K562 (cell line): ENCODE measurements around the gene SYCP3. TPM values are rescaled to one million over a fixed set of nuclear protein-coding genes. Genes with fewer than 3 reads are reported as not detected.

Experiments
- ATAC-seq: fragments of 200-7000 bp; cut with Tn5 transposase; 3 replicates; pipeline ENCODE4 v1.9.1; 2020; ENCODE audit warnings: moderate library complexity
- BruUV-seq: library from RNA; stranded (reverse); fragments of 400-500 nt; replicated peaks from 2 replicates; lab custom pipeline; 2021; lab: Mats Ljungman, UMichigan
- CTCF ChIA-PET: fragments of 300-600 bp; formaldehyde crosslinking; extraction: SDS; loops from one replicate; lab custom pipeline; 2021; ENCODE audit warnings: low intra/inter-chr PET ratio; lab: Yijun Ruan, JAX
- POLR2A ChIA-PET: fragments of 300-600, 350-650 bp; sonication (Branson Sonifier 250); formaldehyde crosslinking; extraction: SDS; loops from one replicate; lab custom pipeline; 2021; ENCODE audit warnings: antibody characterized with exemption, inconsistent platforms; lab: Yijun Ruan, JAX
- DNase-seq, 4 experiments: peaks; one replicate each; pipeline versions ENCODE4 v3.0.0 to v3.0.0-alpha.2; 2011 to 2018; ENCODE audit warnings: low spot score in 3 of 4, mixed read lengths in 3 of 4; ENCODE audit errors: extremely low read depth in 1 of 4
- FAIRE-seq: peaks from 2 replicates; lab custom pipeline; 2011; peaks lifted over from hg19 to GRCh38; lab: Jason Lieb, UNC
- H2AFZ ChIP-seq: 2 replicates; pipeline ENCODE4 v1.6.0; 2011; ENCODE audit warnings: low read depth, low read length, control low read depth, inconsistent platforms
- H3K27ac ChIP-seq: fragments of 200-600 bp; 3 replicates; pipeline ENCODE4 v1.8.0; 2011; ENCODE audit warnings: low read depth, mild to moderate bottlenecking, control low read depth, inconsistent platforms, low read length, moderate library complexity, mixed read lengths; ENCODE audit errors: extremely low read depth
- H3K27me3 ChIP-seq, 2 experiments: fragments of 300-600 bp in 1 of 2; 2 replicates in 1 of 2; 3 replicates in 1 of 2; pipeline versions ENCODE4 v1.6.0 to v1.8.0; 2011; ENCODE audit warnings: inconsistent platforms in 2 of 2, low read length in 2 of 2, mild to moderate bottlenecking in 1 of 2, mixed read lengths in 1 of 2, moderate library complexity in 1 of 2; ENCODE audit not compliant: control insufficient read depth in 2 of 2, insufficient read depth in 2 of 2
- H3K36me3 ChIP-seq: fragments of 300-600 bp; 3 replicates; pipeline ENCODE4 v1.8.0; 2011; ENCODE audit warnings: mild to moderate bottlenecking, low read length, inconsistent platforms; ENCODE audit not compliant: control insufficient read depth, insufficient read depth
- H3K4me1 ChIP-seq, 2 experiments: fragments of 200-600 bp in 1 of 2; replicated peaks in 1 of 2; 2 replicates in 1 of 2; 3 replicates in 1 of 2; pipeline versions ENCODE4 v1.5.1 to v1.8.0; 2011; ENCODE audit warnings: inconsistent platforms in 2 of 2, low read length in 2 of 2, mild to moderate bottlenecking in 1 of 2, mixed read lengths in 1 of 2, moderate library complexity in 1 of 2; ENCODE audit not compliant: control insufficient read depth in 2 of 2, insufficient read depth in 2 of 2
- H3K4me2 ChIP-seq: 2 replicates; pipeline ENCODE4 v1.6.1; 2011; ENCODE audit warnings: low read length, control low read depth, inconsistent platforms, mixed read lengths; ENCODE audit not compliant: insufficient read depth
- H3K4me3 ChIP-seq: fragments of 200-600 bp; sonication (generic), shearing (Covaris generic); 2 replicates; pipeline ENCODE4 v1.5.1; 2016; ENCODE audit warnings: control low read depth, inconsistent platforms
- H3K79me2 ChIP-seq: fragments of 200-600 bp; 3 replicates; pipeline ENCODE4 v1.8.0; 2011; ENCODE audit warnings: low read length, inconsistent platforms; ENCODE audit not compliant: control insufficient read depth, insufficient read depth
- H3K9ac ChIP-seq, 2 experiments: 2 replicates each; pipeline versions ENCODE4 v1.6.0 to v1.6.1; 2011; ENCODE audit warnings: low read depth in 2 of 2, low read length in 2 of 2, control low read depth in 1 of 2, inconsistent platforms in 1 of 2, mild to moderate bottlenecking in 1 of 2, mixed read lengths in 1 of 2; ENCODE audit not compliant: insufficient read depth in 1 of 2
- H3K9me1 ChIP-seq: one replicate; pipeline ENCODE4 v1.6.0; 2011; ENCODE audit warnings: inconsistent platforms, mild to moderate bottlenecking, low read length, moderate library complexity; ENCODE audit not compliant: control insufficient read depth, insufficient read depth
- H3K9me3 ChIP-seq: replicated peaks from 2 replicates; pipeline ENCODE4 v1.5.1; 2011; ENCODE audit warnings: low read depth, low read length, inconsistent platforms; ENCODE audit not compliant: control insufficient read depth, insufficient read depth
- H4K20me1 ChIP-seq: replicated peaks from 2 replicates; pipeline ENCODE4 v1.6.1; 2011; ENCODE audit warnings: low read length, inconsistent platforms, mixed read lengths; ENCODE audit not compliant: control insufficient read depth, insufficient read depth
- ARID1B ChIP-seq: fragments of 450-650 bp; IDR thresholded peaks from 2 replicates; pipeline ENCODE4 v1.6.1; 2016; ENCODE audit warnings: antibody characterized with exemption, mild to moderate bottlenecking, inconsistent platforms
- ARID2 ChIP-seq: fragments of 450-650 bp; IDR thresholded peaks from 2 replicates; pipeline ENCODE4 v1.6.1; 2017; ENCODE audit warnings: antibody characterized with exemption, mild to moderate bottlenecking
- BACH1 ChIP-seq: fragments of 200-800 bp; sonication (Bioruptor generic); IDR thresholded peaks from 2 replicates; pipeline ENCODE4 v1.6.1; 2016; ENCODE audit warnings: missing genetic modification characterization, missing compliant biosample characterization
- CBFB ChIP-seq: sonication (generic); formaldehyde crosslinking; IDR thresholded peaks from 2 replicates; pipeline ENCODE4 v1.4.0; 2020; ENCODE audit warnings: mild to moderate bottlenecking, missing genetic modification reagents
- CEBPB ChIP-seq: fragments of 450-650 bp; IDR thresholded peaks from 2 replicates; pipeline ENCODE4 v1.6.1; 2016; ENCODE audit warnings: missing genetic modification characterization, missing compliant biosample characterization
- CXXC5 ChIP-seq: fragments of 250-450 bp; sonication (Bioruptor Pico); IDR thresholded peaks from 2 replicates; pipeline ENCODE4 v1.8.0; 2022; ENCODE audit warnings: inconsistent platforms, mild to moderate bottlenecking, moderate library complexity
- FOXM1 ChIP-seq, 2 experiments: fragments of 450-650 bp in 1 of 2; sonication (generic) in 1 of 2; formaldehyde crosslinking in 1 of 2; IDR thresholded peaks; 2 replicates each; pipeline versions ENCODE4 v1.6.1 to v1.9.0; 2017 to 2022; ENCODE audit warnings: low read depth in 2 of 2, mild to moderate bottlenecking in 2 of 2, missing genetic modification reagents in 1 of 2, moderate library complexity in 1 of 2
- MIER1 ChIP-seq: fragments of 450-650 bp; IDR thresholded peaks from 2 replicates; pipeline ENCODE4 v1.6.1; 2016; ENCODE audit warnings: antibody characterized with exemption, mild to moderate bottlenecking, low read depth
- NFXL1 ChIP-seq: fragments of 450-650 bp; formaldehyde crosslinking; IDR thresholded peaks from 2 replicates; pipeline ENCODE4 v1.4.0; 2021; ENCODE audit warnings: mild to moderate bottlenecking
- NR3C1 ChIP-seq: sonication (generic); formaldehyde crosslinking; IDR thresholded peaks from 2 replicates; pipeline ENCODE4 v1.8.1; 2022; ENCODE audit warnings: missing genetic modification reagents
- PRDM10 ChIP-seq: fragments of 450-650 bp; IDR thresholded peaks from 2 replicates; pipeline ENCODE4 v1.6.1; 2018; ENCODE audit not compliant: partially characterized antibody
- PYGO2 ChIP-seq: fragments of 450-650 bp; IDR thresholded peaks from 2 replicates; pipeline ENCODE4 v1.6.1; 2016; ENCODE audit warnings: mild to moderate bottlenecking, missing genetic modification characterization, moderate library complexity, missing compliant biosample characterization
- RBBP5 ChIP-seq: fragments of 200-600 bp; sonication (generic); IDR thresholded peaks from 2 replicates; pipeline ENCODE4 v1.6.1; 2012; ENCODE audit warnings: borderline replicate concordance, mild to moderate bottlenecking, low read length, control low read depth, inconsistent platforms; ENCODE audit not compliant: insufficient read depth, poor library complexity, severe bottlenecking
- SMARCB1 ChIP-seq: IDR thresholded peaks from 2 replicates; pipeline ENCODE4 v1.6.1; 2011; ENCODE audit warnings: improper control_type of control experiment, low read depth; ENCODE audit not compliant: insufficient read length
- SMARCE1 ChIP-seq: fragments of 450-650 bp; IDR thresholded peaks from 2 replicates; pipeline ENCODE4 v1.7.1; 2016; ENCODE audit warnings: mild to moderate bottlenecking
- SUPT5H ChIP-seq: fragments of 450-650 bp; IDR thresholded peaks from 2 replicates; pipeline ENCODE4 v1.6.1; 2016
- XRCC4 ChIP-seq: IDR thresholded peaks from one replicate; pipeline ENCODE4 v1.6.1; 2011; ENCODE audit not compliant: insufficient read depth, insufficient read length; ENCODE audit errors: extremely low read depth
- ZNF165 ChIP-seq: fragments of 250-450 bp; sonication (Bioruptor Pico); IDR thresholded peaks from 2 replicates; pipeline ENCODE4 v1.4.0; 2020; ENCODE audit warnings: borderline replicate concordance
- ZNF445 ChIP-seq: fragments of 250-450 bp; sonication (Bioruptor Pico); IDR thresholded peaks from 2 replicates; pipeline ENCODE4 v1.4.0; 2020; ENCODE audit warnings: low read depth, mild to moderate bottlenecking, moderate library complexity
- WGBS: fragments of 100-300 bp; shearing (Covaris generic); methylation state at CpG from one replicate; pipeline ENCODE4 v1.1.6; 2016; ENCODE audit warnings: low coverage, mixed read lengths; ENCODE audit not compliant: insufficient coverage; ENCODE audit errors: missing lambda C conversion rate; 5-methylcytosine and 5-hydroxymethylcytosine counted together
- in situ Hi-C: fragments of 300-500 bp; cut with MboI; formaldehyde crosslinking; loops from 4 replicates; pipeline ENCODE4 v1.15.0; 2018; ENCODE audit warnings: inconsistent platforms, mixed read lengths
- intact Hi-C: fragments of 100-400 bp; cut with micrococcal nuclease; formaldehyde crosslinking; loops from 2 replicates; pipeline ENCODE4 v1.14.2; 2022
- polyA plus RNA-seq, 8 experiments: library from polyadenylated mRNA; depleted of rRNA in 4 of 8; stranded (reverse) in 5 of 8; unstranded in 3 of 8; fragments of >200 nt; fragmentation: Nextera tagmentation in 2 of 8; fragmentation: Illumina TruSeq in 1 of 8; extraction: Ambion mirVana in 2 of 8; extraction: Trizol in 1 of 8; gene quantifications; 2 replicates each; pipeline versions ENCODE4 v1.2.1 to v1.2.3, GENCODE V29; 2011 to 2014; ENCODE audit warnings: inconsistent platforms in 1 of 8, missing spikeins in 1 of 8
- total RNA-seq, 7 experiments: library from RNA; depleted of rRNA in 6 of 7; stranded (reverse); fragments of >200 nt in 6 of 7; fragmentation: Illumina TruSeq in 2 of 7; extraction: Trizol in 2 of 7; gene quantifications; 2 replicates each; pipeline versions ENCODE4 v1.2.1 to v1.2.3, GENCODE V29; 2011 to 2021; ENCODE audit warnings: low replicate concordance in 1 of 7

SYCP3 gene
- total and polyA plus RNA-seq, 9 of the 15 experiments (the other 6 are each of a cell fraction or from before 2014, with no cell fraction given) = 0.11 to 0.25 (median 0.22) TPM; not detected in 4

DNA sequence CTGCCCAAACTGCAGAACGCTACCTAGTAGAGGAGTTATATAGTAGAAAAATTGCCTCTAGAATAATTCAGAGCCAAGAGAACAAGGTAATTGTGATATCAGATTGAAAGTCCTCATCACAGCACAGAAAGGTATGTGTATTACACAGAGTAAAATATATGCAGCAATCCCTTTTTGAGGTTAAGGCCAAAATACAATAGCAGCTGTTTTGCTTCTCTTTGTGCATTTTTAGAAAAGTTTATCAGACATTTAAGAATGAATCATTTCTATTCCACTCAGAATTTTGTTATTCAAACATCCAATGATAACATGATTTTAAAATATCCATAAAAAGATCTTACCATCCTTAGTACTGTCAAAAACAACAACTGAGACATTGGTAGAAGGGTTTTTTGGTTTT is 46.4 kb upstream of the SYCP3 start:
- in situ Hi-C loops = no loop called here
- POLR2A ChIA-PET = no interaction called here
- H3K9me1 ChIP-seq = no peaks in the 10 kb centered on the region
- no peaks in the 10 kb centered on the region for H3K4me1 ChIP-seq
- no peaks in the 10 kb centered on the region for H3K9me3 ChIP-seq
- CTCF ChIA-PET = no interaction called here
- H3K36me3 ChIP-seq = peaks cover 22% of the 10 kb centered on the region; the same call in 1 of the 3 replicates
- FAIRE-seq (no peak), ATAC-seq (no peak), DNase-seq (no peak)
- H2AFZ ChIP-seq = no peak overlapping the region
- intact Hi-C loops = no loop called here
- H3K27me3 ChIP-seq = no peaks in the 10 kb centered on the region
- 88% methylated on average over 1 of the region's 1 CpG for WGBS
- H3K4me3 ChIP-seq = no peak overlapping the region
- H3K27ac ChIP-seq = no peak overlapping the region
- H3K4me2 ChIP-seq = no peak overlapping the region
- H3K79me2 ChIP-seq = no peaks in the 10 kb centered on the region
- H4K20me1 ChIP-seq = no peaks in the 10 kb centered on the region
- TF ChIP-seq CXXC5 (CRISPR knock-in tag) (no peak), SMARCE1 (no peak), FOXM1 (IDR thresholded peaks at IDR 0.05; ENCODE audit: low read depth) (no peak), FOXM1 (CRISPR knock-in tag; IDR thresholded peaks at IDR 0.05; ENCODE audit: low read depth) (no peak), SMARCB1 (no peak), SUPT5H (no peak), CEBPB (tag) (no peak), XRCC4 (no peak), NFXL1 (CRISPR knock-in tag) (no peak), NR3C1 (CRISPR knock-in tag) (no peak), CBFB (no peak), PRDM10 (no peak), ARID1B (no peak), ZNF445 (CRISPR knock-in tag) (no peak), MIER1 (no peak), RBBP5 (no peak), PYGO2 (tag) (no peak), BACH1 (no peak), ZNF165 (CRISPR knock-in tag) (no peak), ARID2 (no peak)
- TF ChIP-seq, all 486 proteins: peak for 0
- BruUV-seq = no TSS peak
- no peak overlapping the region for H3K9ac ChIP-seq
